IMR-90 (cell line): ENCODE measurements around the gene NKRF. TPM values are rescaled to one million over a fixed set of nuclear protein-coding genes. Genes with fewer than 3 reads are reported as not detected.

Experiments
- ATAC-seq: fragments of 200-7000 bp; cut with Tn5 transposase; 2 replicates; pipeline ENCODE4 v1.9.1; 2020; ENCODE audit warnings: low read depth, mild to moderate bottlenecking, moderate library complexity
- BruUV-seq: library from RNA; stranded (reverse); fragments of 400-500 nt; replicated peaks from 2 replicates; lab custom pipeline; 2021; lab: Mats Ljungman, UMichigan
- CTCF ChIA-PET: fragments of 300-600 bp; formaldehyde crosslinking; extraction: SDS; loops from one replicate; lab custom pipeline; 2021; ENCODE audit warnings: antibody characterized with exemption; lab: Yijun Ruan, JAX
- POLR2A ChIA-PET: fragments of 300-600 bp; sonication (Branson Sonifier 250); formaldehyde crosslinking; loops from one replicate; lab custom pipeline; 2022; ENCODE audit warnings: antibody characterized with exemption; ENCODE audit not compliant: unreplicated experiment; lab: Charles Lee
- DNase-seq: peaks from one replicate; pipeline ENCODE4 v3.0.0; 2013
- H2AFZ ChIP-seq: replicated peaks from 2 replicates; pipeline ENCODE3; 2013; ENCODE audit warnings: low read length, mild to moderate bottlenecking; ENCODE audit not compliant: poor library complexity
- H2AK5ac ChIP-seq: 2 replicates; pipeline ENCODE4 v1.6.1; 2013; ENCODE audit warnings: low read depth, low read length, inconsistent platforms
- H2AK9ac ChIP-seq: replicated peaks from 2 replicates; pipeline ENCODE3; 2013; ENCODE audit warnings: mild to moderate bottlenecking, low read depth, low read length, moderate library complexity; ENCODE audit not compliant: poor library complexity
- H2BK120ac ChIP-seq: 2 replicates; pipeline ENCODE4 v1.6.1; 2013; ENCODE audit warnings: low read depth, low read length, inconsistent platforms
- H2BK15ac ChIP-seq: 3 replicates; pipeline ENCODE4 v1.6.1; 2013; ENCODE audit warnings: low read depth, low read length, inconsistent platforms
- H2BK20ac ChIP-seq: 2 replicates; pipeline ENCODE4 v1.6.1; 2013; ENCODE audit warnings: low read depth, mild to moderate bottlenecking, inconsistent platforms, low read length, moderate library complexity
- H2BK5ac ChIP-seq: 2 replicates; pipeline ENCODE4 v1.6.1; 2013; ENCODE audit warnings: mild to moderate bottlenecking, low read depth, low read length, inconsistent platforms; ENCODE audit not compliant: poor library complexity, severe bottlenecking
- H3K14ac ChIP-seq: replicated peaks from 2 replicates; pipeline ENCODE4 v1.6.1; 2013; ENCODE audit warnings: low read depth, low read length, inconsistent platforms
- H3K18ac ChIP-seq: 2 replicates; pipeline ENCODE4 v1.6.1; 2013; ENCODE audit warnings: low read depth, low read length, control low read depth
- H3K23ac ChIP-seq: 2 replicates; pipeline ENCODE4 v1.6.1; 2013; ENCODE audit warnings: low read depth, low read length, inconsistent platforms
- H3K27ac ChIP-seq: 2 replicates; pipeline ENCODE4 v1.5.1; 2013; ENCODE audit warnings: mild to moderate bottlenecking, control low read depth, low read length; ENCODE audit not compliant: insufficient read depth
- H3K27me3 ChIP-seq: 2 replicates; pipeline ENCODE4 v1.6.1; 2013; ENCODE audit warnings: low read length; ENCODE audit not compliant: control insufficient read depth, insufficient read depth
- H3K36me3 ChIP-seq: 2 replicates; pipeline ENCODE4 v1.6.1; 2013; ENCODE audit warnings: low read length, mixed read lengths; ENCODE audit not compliant: control insufficient read depth, insufficient read depth
- H3K4ac ChIP-seq: 2 replicates; pipeline ENCODE4 v1.6.1; 2013; ENCODE audit warnings: low read depth, low read length, inconsistent platforms
- H3K4me1 ChIP-seq: 2 replicates; pipeline ENCODE4 v1.6.1; 2013; ENCODE audit warnings: low read length, mixed read lengths; ENCODE audit not compliant: control insufficient read depth, insufficient read depth
- H3K4me2 ChIP-seq: 2 replicates; pipeline ENCODE4 v1.6.1; 2013; ENCODE audit warnings: low read depth, mild to moderate bottlenecking, control low read depth, low read length, moderate library complexity
- H3K4me3 ChIP-seq: 2 replicates; pipeline ENCODE4 v1.5.1; 2013; ENCODE audit warnings: low read depth, mild to moderate bottlenecking, control low read depth, low read length, moderate library complexity; ENCODE audit not compliant: insufficient read depth
- H3K56ac ChIP-seq: 2 replicates; pipeline ENCODE4 v1.6.1; 2013; ENCODE audit warnings: low read length, inconsistent platforms; ENCODE audit not compliant: insufficient read depth; ENCODE audit errors: extremely low read depth
- H3K79me1 ChIP-seq, 2 experiments: 2 replicates each; pipeline ENCODE4 v1.6.1; 2013; ENCODE audit warnings: low read length in 2 of 2, inconsistent platforms in 1 of 2, low read depth in 1 of 2
- H3K9ac ChIP-seq: 2 replicates; pipeline ENCODE4 v1.6.1; 2013; ENCODE audit warnings: low read depth, low read length, control low read depth
- H3K9me1 ChIP-seq: 2 replicates; pipeline ENCODE4 v1.6.1; 2013; ENCODE audit warnings: low read length, inconsistent platforms; ENCODE audit not compliant: insufficient read depth
- H3K9me3 ChIP-seq: 2 replicates; pipeline ENCODE4 v1.6.1; 2013; ENCODE audit warnings: low read length; ENCODE audit not compliant: control insufficient read depth, insufficient read depth
- H4K20me1 ChIP-seq: 2 replicates; pipeline ENCODE4 v1.6.1; 2013; ENCODE audit warnings: low read length, inconsistent platforms; ENCODE audit not compliant: insufficient read depth
- H4K5ac ChIP-seq: 2 replicates; pipeline ENCODE4 v1.6.1; 2013; ENCODE audit warnings: mild to moderate bottlenecking, low read depth, low read length, control low read depth
- H4K8ac ChIP-seq, 2 experiments: 2 replicates each; pipeline ENCODE4 v1.6.1; 2013; ENCODE audit warnings: low read depth in 2 of 2, low read length in 2 of 2, control low read depth in 1 of 2, inconsistent platforms in 1 of 2
- H4K91ac ChIP-seq: 2 replicates; pipeline ENCODE4 v1.6.1; 2013; ENCODE audit warnings: low read depth, low read length, inconsistent platforms; ENCODE audit not compliant: insufficient read depth
- CEBPB ChIP-seq: IDR thresholded peaks from 2 replicates; pipeline ENCODE4 v1.6.1; 2012; ENCODE audit warnings: low read depth, low read length, improper control_type of control experiment
- MAZ ChIP-seq: IDR thresholded peaks from 2 replicates; pipeline ENCODE4 v1.6.1; 2012; ENCODE audit warnings: low read depth, mild to moderate bottlenecking, low read length, improper control_type of control experiment, moderate library complexity, borderline replicate concordance
- POLR2A ChIP-seq: IDR thresholded peaks from 2 replicates; pipeline ENCODE4 v1.6.1; 2012; ENCODE audit warnings: mild to moderate bottlenecking, low read depth, low read length
- RCOR1 ChIP-seq: IDR thresholded peaks from 2 replicates; pipeline ENCODE4 v1.6.1; 2012; ENCODE audit warnings: mild to moderate bottlenecking, low read length, improper control_type of control experiment; ENCODE audit not compliant: insufficient replicate concordance
- RFX5 ChIP-seq: IDR thresholded peaks from 2 replicates; pipeline ENCODE4 v1.8.0; 2012; ENCODE audit warnings: low read depth, mild to moderate bottlenecking, low read length, moderate library complexity
- USF2 ChIP-seq: fragments of 150-350 bp; IDR thresholded peaks from 2 replicates; pipeline ENCODE4 v1.6.1; 2017; ENCODE audit warnings: mild to moderate bottlenecking, antibody characterized with exemption, low read length, low read depth
- WGBS, 2 experiments: methylation state at CpG; one replicate each; pipeline versions ENCODE4 v1.1.5 to v1.1.7; 2013; ENCODE audit warnings: missing lambda C conversion rate in 2 of 2; ENCODE audit not compliant: insufficient read length in 1 of 2; ENCODE audit errors: extremely low coverage in 2 of 2; 5-methylcytosine and 5-hydroxymethylcytosine counted together
- dilution Hi-C: fragments of 300-500 bp; cut with HindIII; formaldehyde crosslinking; loops from one replicate; pipeline ENCODE4 v1.14.3; 2018; ENCODE audit warnings: low sequenced_read_pairs; ENCODE audit not compliant: unreplicated experiment
- in situ Hi-C: fragments of 300-500 bp; cut with MboI; formaldehyde crosslinking; loops from 3 replicates; pipeline ENCODE4 v1.14.3; 2019; ENCODE audit warnings: low sequenced_read_pairs, inconsistent platforms, mixed read lengths
- intact Hi-C: fragments of 100-400 bp; cut with micrococcal nuclease; formaldehyde crosslinking; loops from 2 replicates; pipeline ENCODE4 v1.10.0; 2022
- polyA plus RNA-seq, 3 experiments: library from polyadenylated mRNA; depleted of rRNA; stranded (reverse); fragments of >200 nt; gene quantifications; 2 replicates each; pipeline ENCODE4 v1.2.3, GENCODE V29; 2012; ENCODE audit warnings: low replicate concordance in 1 of 3
- total RNA-seq: library from RNA; depleted of rRNA; stranded (reverse); fragments of >200 nt; gene quantifications from 2 replicates; pipeline ENCODE4 v1.2.3, GENCODE V29; 2012

NKRF gene
- total and polyA plus RNA-seq, 2 of the 4 experiments (the other 2 are of a cell fraction) = 2.2 to 4.1 TPM

GRCh38 chrX:119604766-119605463 is 1.3 kb downstream of the NKRF start:
- no peaks in the 10 kb centered on the region for H3K27me3 ChIP-seq
- peak overlapping the region; percentile 89 for H3K9ac ChIP-seq
- BruUV-seq = no TSS peak
- no peak overlapping the region for H2BK15ac ChIP-seq
- DNase-seq = no peak
- WGBS, 2 experiments = 37% methylated on average over 6 of the region's 17 CpGs; no CpG with 5 or more reads in 1 of the 2 experiments
- no peak overlapping the region for H2BK20ac ChIP-seq
- no peak overlapping the region; a peak in 1 of 4 replicates for H4K8ac ChIP-seq
- POLR2A ChIA-PET = no interaction called here
- TF ChIP-seq MAZ (no peak), USF2 (no peak), CEBPB (no peak), RFX5 (no peak), POLR2A (no peak), RCOR1 (no peak)
- H3K4me2 ChIP-seq = peak overlapping the region; percentile 94
- H3K14ac ChIP-seq = no peak overlapping the region
- no peaks in the 10 kb centered on the region for H3K9me3 ChIP-seq
- CTCF ChIA-PET = interaction anchor here (0.6 kb wide), 2 partner anchors 11 to 17 kb away, joined by 3 to 4 read pairs; no protein-coding TSS in a partner anchor
- H3K36me3 ChIP-seq = no peaks in the 10 kb centered on the region
- no peak for ATAC-seq
- H2AFZ ChIP-seq = peak overlapping the region; percentile 81
- no peak overlapping the region for H3K18ac ChIP-seq
- H2AK5ac ChIP-seq = no peak overlapping the region; the same call in 1 of the 2 replicates
- H3K56ac ChIP-seq = no peak overlapping the region
- no peak overlapping the region; the same call in 1 of the 2 replicates for H3K27ac ChIP-seq
- in situ Hi-C loops = no loop called here
- H3K4me3 ChIP-seq = peak overlapping the region; percentile 97
- no peak overlapping the region for H2BK120ac ChIP-seq
- 0 out of 2 replicates have a peak, but pooled peaks cover 3% of the 10 kb centered on the region for H3K9me1 ChIP-seq
- no peak overlapping the region; the same call in 1 of the 2 replicates for H3K23ac ChIP-seq
- peaks cover 14% of the 10 kb centered on the region for H4K20me1 ChIP-seq
- peaks cover 0 to 10% of the 10 kb centered on the region in 2 experiments; a peak in 2 of 4 replicates for H3K79me1 ChIP-seq
- H3K4me1 ChIP-seq = no peaks in the 10 kb centered on the region
- no peak overlapping the region for H4K91ac ChIP-seq
- H2BK5ac ChIP-seq = no peak overlapping the region
- no peak overlapping the region for H3K4ac ChIP-seq
- H2AK9ac ChIP-seq = peak overlapping the region; percentile 89
- dilution Hi-C loops = no loop called here
- H4K5ac ChIP-seq = no peak overlapping the region
- intact Hi-C loops = loop anchor here (5.0 kb wide), 2 partner anchors 187 to 267 kb away; partner anchors contain the start of genes NDUFA1, RNF113A and RPL39
